ENCODE results near the gene TNFAIP2. TPM values are rescaled to one million over a fixed set of nuclear protein-coding genes. Genes with fewer than 3 reads are reported as not detected.

TNFAIP2 gene
- total and polyA plus RNA-seq, 9 of the 15 experiments (the other 6 are each of a cell fraction or from before 2014, with no cell fraction given): 22.6 to 68.6 (median 44.6) TPM

DNA sequence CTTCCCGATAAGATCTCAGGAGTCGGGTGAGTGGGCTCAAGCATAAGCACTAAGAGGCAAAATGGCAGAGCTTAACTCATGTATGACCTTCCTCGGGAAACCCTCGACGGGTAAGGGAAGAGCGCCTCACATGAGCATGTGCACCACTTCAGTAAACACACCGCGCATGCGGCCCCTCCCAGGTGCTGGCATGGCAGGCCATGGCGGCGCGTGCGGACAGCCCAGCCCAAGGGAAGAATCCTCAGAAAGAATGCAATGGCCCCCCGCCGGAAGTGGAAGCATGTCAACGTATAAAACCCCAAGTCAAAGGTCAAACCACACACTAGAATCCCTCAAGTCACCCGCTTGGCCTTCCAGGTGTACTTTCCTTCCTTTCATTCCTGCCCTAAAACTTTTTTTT, 6.6 kb upstream of the TNFAIP2 start:
- no peaks in the 10 kb centered on the region for H3K36me3 ChIP-seq (ENCODE audit: control insufficient read depth, insufficient read depth, low read length)
- DNase-seq (ENCODE audit: extremely low read depth in 1 of 4, low spot score in 3 of 4) (peak in 1 of 4 experiments; percentile 72), ATAC-seq (peak; percentile 53), FAIRE-seq (peak; percentile 76)
- H4K20me1 ChIP-seq (replicated peaks; ENCODE audit: control insufficient read depth, insufficient read depth, low read length): no peaks in the 10 kb centered on the region
- in situ Hi-C loops (cut with MboI): no loop called here
- peak overlapping the region; percentile 79 for H2AFZ ChIP-seq (ENCODE audit: low read depth, low read length)
- no peaks in the 10 kb centered on the region for H3K27me3 ChIP-seq (ENCODE audit: control insufficient read depth in 2 of 2, insufficient read depth in 2 of 2, low read length in 2 of 2)
- WGBS (ENCODE audit: insufficient coverage, low coverage, missing lambda C conversion rate): 18% methylated on average over 17 of the region's 17 CpGs
- intact Hi-C loops (cut with micrococcal nuclease): no loop called here
- H3K4me3 ChIP-seq: no peak overlapping the region
- POLR2A ChIA-PET: interaction anchor here (1.0 kb wide), 1 partner anchor 12 kb away, joined by 4 read pairs; no protein-coding TSS in a partner anchor
- peak overlapping the region; percentile 3; the same call in 1 of the 2 replicates for H3K4me2 ChIP-seq (ENCODE audit: insufficient read depth, low read length)
- H3K27ac ChIP-seq (ENCODE audit: extremely low read depth, low read depth, low read length): peak overlapping the region; percentile 73
- no TSS peak for BruUV-seq (replicated peaks)
- H3K4me1 ChIP-seq (replicated peaks in 1 of 2; ENCODE audit: control insufficient read depth in 2 of 2, insufficient read depth in 2 of 2, low read length in 2 of 2): peaks cover 46 to 83% of the 10 kb centered on the region in 2 experiments
- H3K9me3 ChIP-seq (replicated peaks; ENCODE audit: control insufficient read depth, insufficient read depth, low read depth, low read length): no peaks in the 10 kb centered on the region
- CTCF ChIA-PET (ENCODE audit: low intra/inter-chr PET ratio): no interaction called here
- H3K9ac ChIP-seq (ENCODE audit: insufficient read depth in 1 of 2, low read depth in 2 of 2, low read length in 2 of 2): peak overlapping the region; percentile 18 to 64; a peak in 1 of 4 replicates
- no peaks in the 10 kb centered on the region for H3K9me1 ChIP-seq (ENCODE audit: control insufficient read depth, insufficient read depth, low read length)
- H3K79me2 ChIP-seq (ENCODE audit: control insufficient read depth, insufficient read depth, low read length): no peaks in the 10 kb centered on the region; the same call in 2 of the 3 replicates
- peak; percentile 67 for TF ChIP-seq BHLHE40 (IDR thresholded peaks at IDR 0.05; ENCODE audit: low read length)
- TF ChIP-seq, protein P1, sequence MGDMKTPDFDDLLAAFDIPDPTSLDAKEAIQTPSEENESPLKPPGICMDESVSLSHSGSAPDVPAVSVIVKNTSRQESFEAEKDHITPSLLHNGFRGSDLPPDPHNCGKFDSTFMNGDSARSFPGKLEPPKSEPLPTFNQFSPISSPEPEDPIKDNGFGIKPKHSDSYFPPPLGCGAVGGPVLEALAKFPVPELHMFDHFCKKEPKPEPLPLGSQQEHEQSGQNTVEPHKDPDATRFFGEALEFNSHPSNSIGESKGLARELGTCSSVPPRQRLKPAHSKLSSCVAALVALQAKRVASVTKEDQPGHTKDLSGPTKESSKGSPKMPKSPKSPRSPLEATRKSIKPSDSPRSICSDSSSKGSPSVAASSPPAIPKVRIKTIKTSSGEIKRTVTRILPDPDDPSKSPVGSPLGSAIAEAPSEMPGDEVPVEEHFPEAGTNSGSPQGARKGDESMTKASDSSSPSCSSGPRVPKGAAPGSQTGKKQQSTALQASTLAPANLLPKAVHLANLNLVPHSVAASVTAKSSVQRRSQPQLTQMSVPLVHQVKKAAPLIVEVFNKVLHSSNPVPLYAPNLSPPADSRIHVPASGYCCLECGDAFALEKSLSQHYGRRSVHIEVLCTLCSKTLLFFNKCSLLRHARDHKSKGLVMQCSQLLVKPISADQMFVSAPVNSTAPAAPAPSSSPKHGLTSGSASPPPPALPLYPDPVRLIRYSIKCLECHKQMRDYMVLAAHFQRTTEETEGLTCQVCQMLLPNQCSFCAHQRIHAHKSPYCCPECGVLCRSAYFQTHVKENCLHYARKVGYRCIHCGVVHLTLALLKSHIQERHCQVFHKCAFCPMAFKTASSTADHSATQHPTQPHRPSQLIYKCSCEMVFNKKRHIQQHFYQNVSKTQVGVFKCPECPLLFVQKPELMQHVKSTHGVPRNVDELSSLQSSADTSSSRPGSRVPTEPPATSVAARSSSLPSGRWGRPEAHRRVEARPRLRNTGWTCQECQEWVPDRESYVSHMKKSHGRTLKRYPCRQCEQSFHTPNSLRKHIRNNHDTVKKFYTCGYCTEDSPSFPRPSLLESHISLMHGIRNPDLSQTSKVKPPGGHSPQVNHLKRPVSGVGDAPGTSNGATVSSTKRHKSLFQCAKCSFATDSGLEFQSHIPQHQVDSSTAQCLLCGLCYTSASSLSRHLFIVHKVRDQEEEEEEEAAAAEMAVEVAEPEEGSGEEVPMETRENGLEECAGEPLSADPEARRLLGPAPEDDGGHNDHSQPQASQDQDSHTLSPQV (IDR thresholded peaks at IDR 0.05): peak; percentile 95
- TF ChIP-seq CBX1 (IDR thresholded peaks at IDR 0.05; ENCODE audit: low read depth): no peak
- TF ChIP-seq, protein P2, sequence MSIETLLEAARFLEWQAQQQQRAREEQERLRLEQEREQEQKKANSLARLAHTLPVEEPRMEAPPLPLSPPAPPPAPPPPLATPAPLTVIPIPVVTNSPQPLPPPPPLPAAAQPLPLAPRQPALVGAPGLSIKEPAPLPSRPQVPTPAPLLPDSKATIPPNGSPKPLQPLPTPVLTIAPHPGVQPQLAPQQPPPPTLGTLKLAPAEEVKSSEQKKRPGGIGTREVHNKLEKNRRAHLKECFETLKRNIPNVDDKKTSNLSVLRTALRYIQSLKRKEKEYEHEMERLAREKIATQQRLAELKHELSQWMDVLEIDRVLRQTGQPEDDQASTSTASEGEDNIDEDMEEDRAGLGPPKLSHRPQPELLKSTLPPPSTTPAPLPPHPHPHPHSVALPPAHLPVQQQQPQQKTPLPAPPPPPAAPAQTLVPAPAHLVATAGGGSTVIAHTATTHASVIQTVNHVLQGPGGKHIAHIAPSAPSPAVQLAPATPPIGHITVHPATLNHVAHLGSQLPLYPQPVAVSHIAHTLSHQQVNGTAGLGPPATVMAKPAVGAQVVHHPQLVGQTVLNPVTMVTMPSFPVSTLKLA (conservative IDR thresholded peaks at IDR 0.05): peak; percentile 44 to 50; a peak in 3 of 4 replicates
- peak; percentile 29 to 83 (median 72) for TF ChIP-seq YY1 (IDR thresholded peaks at IDR 0.05; ENCODE audit: borderline replicate concordance in 1 of 3, control insufficient read depth in 1 of 3, extremely low read depth in 1 of 3, insufficient read depth in 3 of 3, insufficient read length in 1 of 3, insufficient replicate concordance in 2 of 3, low read depth in 1 of 3, low read length in 2 of 3)
- 0 out of 4 replicates have a peak, but pooled peaks of 1 of the 2 experiments have one; percentile 31 for TF ChIP-seq TEAD1 (CRISPR knock-in tag; IDR thresholded peaks at IDR 0.05)
- no peak for TF ChIP-seq NFRKB (IDR thresholded peaks at IDR 0.05; ENCODE audit: low read depth)
- TF ChIP-seq GABPA (tag; conservative IDR thresholded peaks at IDR 0.05; ENCODE audit: low read depth): peak; percentile 42; the same call in 1 of the 2 replicates
- TF ChIP-seq EWSR1 (IDR thresholded peaks at IDR 0.05; ENCODE audit: borderline replicate concordance, low read depth, partially characterized antibody): no peak
- TF ChIP-seq ZFX (CRISPR knock-in tag; IDR thresholded peaks at IDR 0.05): peak; percentile 40
- TF ChIP-seq, protein P3, sequence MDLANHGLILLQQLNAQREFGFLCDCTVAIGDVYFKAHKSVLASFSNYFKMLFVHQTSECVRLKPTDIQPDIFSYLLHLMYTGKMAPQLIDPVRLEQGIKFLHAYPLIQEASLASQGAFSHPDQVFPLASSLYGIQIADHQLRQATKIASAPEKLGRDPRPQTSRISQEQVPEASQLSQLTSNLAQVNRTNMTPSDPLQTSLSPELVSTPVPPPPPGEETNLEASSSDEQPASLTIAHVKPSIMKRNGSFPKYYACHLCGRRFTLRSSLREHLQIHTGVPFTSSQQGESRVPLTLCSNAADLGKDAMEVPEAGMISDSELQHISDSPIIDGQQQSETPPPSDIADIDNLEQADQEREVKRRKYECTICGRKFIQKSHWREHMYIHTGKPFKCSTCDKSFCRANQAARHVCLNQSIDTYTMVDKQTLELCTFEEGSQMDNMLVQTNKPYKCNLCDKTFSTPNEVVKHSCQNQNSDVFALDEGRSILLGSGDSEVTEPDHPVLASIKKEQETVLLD (IDR thresholded peaks at IDR 0.05): 0 out of 2 replicates have a peak, but pooled peaks have one; percentile 35
- peak; percentile 51 for TF ChIP-seq RBFOX2 (IDR thresholded peaks at IDR 0.05; ENCODE audit: low read depth, low read length)
- no peak for TF ChIP-seq RAD21 (CRISPR knock-in tag; conservative IDR thresholded peaks at IDR 0.05 in 1 of 2, IDR thresholded peaks at IDR 0.05 in 1 of 2)

Data from K562 (cell line).